ENCODE data around the gene UBE2J2. TPM values are rescaled to one million over a fixed set of nuclear protein-coding genes. Genes with fewer than 3 reads are reported as not detected.

Gene UBE2J2
- total RNA-seq, 1 experiment from 2014 or later, result 83.4 TPM

DNA sequence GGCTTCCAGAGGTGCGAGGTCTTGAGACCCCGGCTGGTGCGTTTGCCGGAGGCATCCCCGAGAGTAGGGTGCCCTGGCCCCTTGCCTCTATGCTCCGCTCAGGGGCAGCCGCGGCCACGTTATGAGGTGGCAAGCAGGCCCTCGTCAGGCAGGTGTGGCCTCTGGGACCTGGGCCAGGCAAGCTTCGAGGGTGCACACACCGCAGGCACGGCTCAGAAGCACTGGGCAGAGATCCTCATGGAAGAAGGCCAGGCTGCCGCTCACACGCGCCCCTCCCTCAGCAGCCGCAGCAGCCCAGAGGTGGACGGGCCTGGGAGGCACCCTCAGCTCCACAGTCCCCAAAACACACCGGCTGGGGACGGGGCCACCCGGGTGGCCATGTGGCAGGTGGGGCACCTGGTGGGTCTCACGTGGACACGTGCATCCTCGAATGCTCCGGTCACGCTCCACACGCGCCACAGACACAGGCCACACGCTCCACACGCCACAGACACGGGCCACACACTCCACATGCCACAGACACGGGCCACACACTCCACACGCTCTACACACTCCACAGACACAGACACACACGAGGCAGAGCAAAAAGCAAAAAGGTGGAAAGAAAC is 48.3 kb downstream of the UBE2J2 start:
- no peak overlapping the region for H2AK5ac ChIP-seq (ENCODE audit: insufficient read length, low read length)
- Mint-ChIP-seq H3K4me1 (no peaks in the 10 kb centered on the region; a peak in 1 of 4 replicates), H3K36me3 (ENCODE audit: insufficient read depth in 1 of 3, low read depth in 3 of 3) (peaks cover 30 to 68% (median 51%) of the 10 kb centered on the region in 3 experiments), H3K27me3 (ENCODE audit: low read depth) (no peaks in the 10 kb centered on the region), H3K9me3 (no peaks in the 10 kb centered on the region; a peak in 1 of 5 replicates), H3K27ac (peak overlapping the region in 1 of 3 experiments; percentile 5; a peak in 1 of 7 replicates), H3K4me3 (no peak overlapping the region)
- H4K91ac ChIP-seq (ENCODE audit: insufficient read length, low read depth, low read length), result no peak overlapping the region
- no CpG with 5 or more reads among the region's 34 CpGs for WGBS (ENCODE audit: extremely low coverage, insufficient read length, low lambda C conversion rate)
- H3K9me3 ChIP-seq (ENCODE audit: control insufficient read depth, low read depth, low read length), result no peaks in the 10 kb centered on the region
- TF ChIP-seq, protein P1, sequence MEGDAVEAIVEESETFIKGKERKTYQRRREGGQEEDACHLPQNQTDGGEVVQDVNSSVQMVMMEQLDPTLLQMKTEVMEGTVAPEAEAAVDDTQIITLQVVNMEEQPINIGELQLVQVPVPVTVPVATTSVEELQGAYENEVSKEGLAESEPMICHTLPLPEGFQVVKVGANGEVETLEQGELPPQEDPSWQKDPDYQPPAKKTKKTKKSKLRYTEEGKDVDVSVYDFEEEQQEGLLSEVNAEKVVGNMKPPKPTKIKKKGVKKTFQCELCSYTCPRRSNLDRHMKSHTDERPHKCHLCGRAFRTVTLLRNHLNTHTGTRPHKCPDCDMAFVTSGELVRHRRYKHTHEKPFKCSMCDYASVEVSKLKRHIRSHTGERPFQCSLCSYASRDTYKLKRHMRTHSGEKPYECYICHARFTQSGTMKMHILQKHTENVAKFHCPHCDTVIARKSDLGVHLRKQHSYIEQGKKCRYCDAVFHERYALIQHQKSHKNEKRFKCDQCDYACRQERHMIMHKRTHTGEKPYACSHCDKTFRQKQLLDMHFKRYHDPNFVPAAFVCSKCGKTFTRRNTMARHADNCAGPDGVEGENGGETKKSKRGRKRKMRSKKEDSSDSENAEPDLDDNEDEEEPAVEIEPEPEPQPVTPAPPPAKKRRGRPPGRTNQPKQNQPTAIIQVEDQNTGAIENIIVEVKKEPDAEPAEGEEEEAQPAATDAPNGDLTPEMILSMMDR (conservative IDR thresholded peaks at IDR 0.05), result no peak
- H3K27me3 ChIP-seq (ENCODE audit: insufficient read depth, low read length), result no peaks in the 10 kb centered on the region
- no peak overlapping the region for H2BK120ac ChIP-seq (ENCODE audit: low read depth, low read length, poor library complexity, severe bottlenecking)
- H2BK15ac ChIP-seq (ENCODE audit: low read depth, low read length), result no peak overlapping the region
- no peak overlapping the region for H3K9ac ChIP-seq (ENCODE audit: extremely low read depth, insufficient read length, low read length)
- no peak overlapping the region for H3K18ac ChIP-seq (ENCODE audit: insufficient read length, low read depth, low read length)
- H3K79me2 ChIP-seq (ENCODE audit: insufficient read depth, low read length), result peaks cover 2% of the 10 kb centered on the region; the same call in 1 of the 2 replicates
- no peak overlapping the region for H4K8ac ChIP-seq (replicated peaks; ENCODE audit: insufficient read length, low read depth, low read length)
- H3K4me1 ChIP-seq (ENCODE audit: insufficient read depth, low read length), result no peaks in the 10 kb centered on the region
- H4K20me1 ChIP-seq (ENCODE audit: control insufficient read depth, insufficient read depth, insufficient read length), result no peaks in the 10 kb centered on the region
- no peak overlapping the region for H3K14ac ChIP-seq (ENCODE audit: insufficient read depth, low read length)
- no peak overlapping the region for H3K27ac ChIP-seq (ENCODE audit: insufficient read length, low read depth, low read length)
- H3K23ac ChIP-seq (ENCODE audit: insufficient read length, low read depth, low read length), result no peak overlapping the region
- H2BK20ac ChIP-seq (ENCODE audit: low read depth, low read length, poor library complexity, severe bottlenecking), result no peak overlapping the region
- no peak overlapping the region for H3K56ac ChIP-seq (ENCODE audit: insufficient read length, low read depth, low read length)
- no peak overlapping the region for H3K4me2 ChIP-seq (ENCODE audit: insufficient read depth, insufficient read length, low read length)
- H3T11ph ChIP-seq (ENCODE audit: low read length), result no peak overlapping the region
- H2BK12ac ChIP-seq (ENCODE audit: insufficient read length, low read depth, low read length), result no peak overlapping the region
- H3K79me1 ChIP-seq (ENCODE audit: insufficient read depth, low read depth, low read length, poor library complexity, severe bottlenecking), result peaks cover 2% of the 10 kb centered on the region
- no peak overlapping the region for H3K4ac ChIP-seq (ENCODE audit: low read depth, low read length)
- H4K5ac ChIP-seq (ENCODE audit: insufficient read length, low read depth, low read length), result no peak overlapping the region
- H2AFZ ChIP-seq (ENCODE audit: low read length), result no peak overlapping the region
- DNase-seq, result no peak
- H3K23me2 ChIP-seq (ENCODE audit: insufficient read length, low read depth, low read length, poor library complexity, severe bottlenecking), result no peaks in the 10 kb centered on the region
- H2BK5ac ChIP-seq (ENCODE audit: insufficient read length, low read length), result no peak overlapping the region

All from H9 (cell line).